ENCODE data around the gene MFNG.
A peak's percentile ranks its signal among the peaks of the same experiment; 100 is the strongest.
"Not testable (repeated sequence)": the region's sequence is repeated elsewhere in the genome, so short reads cannot be mapped to it uniquely, and the experiment has no call there.

MFNG gene

GRCh38 chr22:37486224-37486845 is at the start of gene MFNG:
TSS of gene MFNG (minus strand) at chr22:37486384. CDS start at chr22:37486177, 207 bp downstream.
- DNase-seq, result peak; percentile 69

GRCh38 chr22:37535159-37535558 is 49.0 kb upstream of the MFNG start:
- DNase-seq, result no peak

- no peak for DNase-seq
Observed at GRCh38 chr22:37534445-37534844, 48.3 kb upstream of the MFNG start.

- peak; percentile 56 for DNase-seq
Observed at GRCh38 chr22:37533995-37534394, 47.8 kb upstream of the MFNG start.

GRCh38 chr22:37529652-37530345 is 43.6 kb upstream of the MFNG start:
- peak; percentile 50 for DNase-seq

- not testable (repeated sequence) for DNase-seq
Observed at GRCh38 chr22:37527952-37528351, 41.8 kb upstream of the MFNG start.

- not testable (repeated sequence) for DNase-seq
Observed at GRCh38 chr22:37527081-37527752, 41.0 kb upstream of the MFNG start.

- no peak for DNase-seq
Observed at GRCh38 chr22:37526376-37526775, 40.2 kb upstream of the MFNG start.

GRCh38 chr22:37525746-37526350 is 39.7 kb upstream of the MFNG start:
- no peak for DNase-seq

- DNase-seq, result no peak
Observed at GRCh38 chr22:37525073-37525745, 39.0 kb upstream of the MFNG start.

GRCh38 chr22:37522482-37522881 is 36.3 kb upstream of the MFNG start:
- no peak for DNase-seq

- DNase-seq, result no peak
Observed at GRCh38 chr22:37521236-37521739, 35.1 kb upstream of the MFNG start.

- DNase-seq, result no peak
Observed at GRCh38 chr22:37520776-37521191, 34.6 kb upstream of the MFNG start.

- no peak for DNase-seq
Observed at GRCh38 chr22:37519268-37520195, 33.3 kb upstream of the MFNG start, which contains the start of gene CARD10. TSS of gene CARD10 (minus strand) at chr22:37519415. CDS start at chr22:37519200, 215 bp downstream.

GRCh38 chr22:37518509-37519267 is 32.5 kb upstream of the MFNG start:
- DNase-seq, result no peak

GRCh38 chr22:37517826-37518450 is 31.8 kb upstream of the MFNG start:
- DNase-seq, result no peak

GRCh38 chr22:37516456-37516855 is 30.3 kb upstream of the MFNG start:
- no peak for DNase-seq

GRCh38 chr22:37515901-37516300 is 29.7 kb upstream of the MFNG start:
- DNase-seq, result no peak

GRCh38 chr22:37514526-37515051 is 28.4 kb upstream of the MFNG start:
- DNase-seq, result no peak

Data from GDM1 (cell line).